ENCODE data around the gene GALNTL6. TPM values are rescaled to one million over a fixed set of nuclear protein-coding genes. Genes with fewer than 3 reads are reported as not detected.

GALNTL6 gene
- total and polyA plus RNA-seq, 2 donors (not counting 3 experiments of a cell fraction or from before 2014, with no cell fraction given) = not detected

GRCh38 chr4:171876636-171877035 lies 63.4 kb downstream of the GALNTL6 start:
- no peaks in the 10 kb centered on the region for H3K79me2 ChIP-seq (ENCODE audit: control insufficient read depth, insufficient read depth, low read length)
- intact Hi-C loops (cut with micrococcal nuclease) = no loop called here
- POLR2A ChIA-PET = no interaction called here
- CTCF ChIA-PET = no interaction called here
- H3K4me2 ChIP-seq (ENCODE audit: insufficient read depth, low read length) = no peak overlapping the region
- H3K9ac ChIP-seq (replicated peaks; ENCODE audit: extremely low read depth, insufficient read depth, low read length) = no peak overlapping the region
- no peak for TF ChIP-seq MAX (IDR thresholded peaks at IDR 0.05; ENCODE audit: insufficient read depth, insufficient read length)
- TF ChIP-seq GATA2 (IDR thresholded peaks at IDR 0.05; ENCODE audit: insufficient read depth, insufficient read length, low read depth, low read length) = no peak
- no peak for TF ChIP-seq EZH2 (IDR thresholded peaks at IDR 0.05; ENCODE audit: borderline replicate concordance, low read depth, low read length, severe bottlenecking)
- TF ChIP-seq MYC (IDR thresholded peaks at IDR 0.05; ENCODE audit: low read depth, low read length) = no peak
- TF ChIP-seq CTCF (IDR thresholded peaks at IDR 0.05; ENCODE audit: extremely low read depth in 1 of 2, insufficient read depth in 1 of 2, low read depth in 1 of 2, low read length in 2 of 2) = no peak
- TF ChIP-seq POLR2A (IDR thresholded peaks at IDR 0.05; ENCODE audit: low read depth, low read length) = no peak
- TF ChIP-seq POLR2AphosphoS5 (IDR thresholded peaks at IDR 0.05; ENCODE audit: insufficient read depth, low read depth, low read length) = no peak
- no peak for TF ChIP-seq FOS (IDR thresholded peaks at IDR 0.05; ENCODE audit: borderline replicate concordance, insufficient read depth, low read length)
- TF ChIP-seq JUN (IDR thresholded peaks at IDR 0.05; ENCODE audit: borderline replicate concordance, insufficient read depth, insufficient read length, low read depth) = no peak
- dilution Hi-C loops (cut with MboI; ENCODE audit: extremely low pct_ligation_motif_present, low sequenced_read_pairs) = no loop called here
- H3K4me3 ChIP-seq (replicated peaks in 1 of 3; ENCODE audit: insufficient read depth in 1 of 3, low read depth in 1 of 3, low read length in 3 of 3) = no peak overlapping the region
- DNase-seq (ENCODE audit: low read depth, low spot score) (no peak), FAIRE-seq (no peak)
- BruUV-seq (replicated peaks) = no TSS peak
- H3K27me3 ChIP-seq (ENCODE audit: control insufficient read depth in 2 of 2, insufficient read depth in 2 of 2, low read length in 2 of 2) = no peaks in the 10 kb centered on the region
- H2AFZ ChIP-seq (ENCODE audit: low read depth, low read length) = no peak overlapping the region
- no peak overlapping the region for H3K27ac ChIP-seq (ENCODE audit: insufficient read depth, low read depth, low read length)
- peaks cover 16% of the 10 kb centered on the region for H3K4me1 ChIP-seq (ENCODE audit: control insufficient read depth, extremely low read depth, insufficient read depth, low read length)
- no peaks in the 10 kb centered on the region for H4K20me1 ChIP-seq (replicated peaks; ENCODE audit: control insufficient read depth, extremely low read depth, insufficient read depth, low read length)
- no peaks in the 10 kb centered on the region for H3K36me3 ChIP-seq (ENCODE audit: control insufficient read depth in 2 of 2, extremely low read depth in 1 of 2, insufficient read depth in 2 of 2, low read length in 2 of 2)
- H3K9me3 ChIP-seq (replicated peaks; ENCODE audit: control insufficient read depth, insufficient read depth, low read length) = no peaks in the 10 kb centered on the region
- no peaks in the 10 kb centered on the region for H3K9me1 ChIP-seq (replicated peaks; ENCODE audit: control insufficient read depth, extremely low read depth, insufficient read depth, low read length)

Data from endothelial cell of umbilical vein (primary cell).